Trophoblast cell (in vitro differentiated cells and primary cell): ENCODE measurements around the gene GTF3C1.

Experiments used
- DNase-seq, 2 donors: peaks; one replicate each; pipeline ENCODE4 v3.0.0-alpha.2; 2016
- H2AFZ ChIP-seq: 2 replicates; pipeline ENCODE4 v1.6.1; 2013; ENCODE audit warnings: low read length, moderate library complexity, mild to moderate bottlenecking; ENCODE audit not compliant: insufficient read depth, poor library complexity
- H2AK5ac ChIP-seq: 2 replicates; pipeline ENCODE4 v1.6.1; 2013; ENCODE audit warnings: mild to moderate bottlenecking, low read length
- H2BK120ac ChIP-seq: 2 replicates; pipeline ENCODE4 v1.6.1; 2013; ENCODE audit warnings: low read length, mild to moderate bottlenecking, moderate library complexity; ENCODE audit not compliant: insufficient read depth, poor library complexity
- H2BK12ac ChIP-seq: 2 replicates; pipeline ENCODE4 v1.6.1; 2013; ENCODE audit warnings: mild to moderate bottlenecking, low read length, moderate library complexity
- H2BK5ac ChIP-seq: 2 replicates; pipeline ENCODE4 v1.6.1; 2013; ENCODE audit warnings: low read length, low read depth, moderate library complexity, mild to moderate bottlenecking; ENCODE audit not compliant: poor library complexity
- H3K14ac ChIP-seq: 2 replicates; pipeline ENCODE4 v1.6.1; 2013; ENCODE audit warnings: mild to moderate bottlenecking, low read length
- H3K18ac ChIP-seq: 2 replicates; pipeline ENCODE4 v1.6.1; 2013; ENCODE audit warnings: mild to moderate bottlenecking, low read length
- H3K23ac ChIP-seq: 2 replicates; pipeline ENCODE4 v1.6.1; 2013; ENCODE audit warnings: low read length
- H3K27ac ChIP-seq: 2 replicates; pipeline ENCODE4 v1.5.1; 2013; ENCODE audit warnings: low read depth, mild to moderate bottlenecking, inconsistent platforms, low read length, moderate library complexity
- H3K27me3 ChIP-seq: 2 replicates; pipeline ENCODE4 v1.6.1; 2013; ENCODE audit warnings: inconsistent platforms, mild to moderate bottlenecking, low read length, moderate library complexity; ENCODE audit not compliant: insufficient read depth
- H3K36me3 ChIP-seq, 2 experiments: 1 replicate in 1 of 2; 2 replicates in 1 of 2; pipeline ENCODE4 v1.6.1; 2013; ENCODE audit warnings: low read length in 2 of 2, mild to moderate bottlenecking in 2 of 2, moderate library complexity in 1 of 2; ENCODE audit not compliant: insufficient read depth in 2 of 2, control insufficient read depth in 1 of 2
- H3K4ac ChIP-seq: 2 replicates; pipeline ENCODE4 v1.6.1; 2013; ENCODE audit warnings: low read depth, mild to moderate bottlenecking, low read length, moderate library complexity
- H3K4me1 ChIP-seq, 2 experiments: 1 replicate in 1 of 2; 2 replicates in 1 of 2; pipeline ENCODE4 v1.6.1; 2013; ENCODE audit warnings: low read length in 2 of 2, mild to moderate bottlenecking in 2 of 2, moderate library complexity in 1 of 2; ENCODE audit not compliant: insufficient read depth in 2 of 2, control insufficient read depth in 1 of 2
- H3K4me2 ChIP-seq: 2 replicates; pipeline ENCODE4 v1.6.1; 2013; ENCODE audit warnings: inconsistent platforms, mild to moderate bottlenecking, low read length, moderate library complexity
- H3K4me3 ChIP-seq: 2 replicates; pipeline ENCODE4 v1.5.1; 2013; ENCODE audit warnings: mild to moderate bottlenecking, low read depth, low read length, inconsistent platforms
- H3K79me1 ChIP-seq: one replicate; pipeline ENCODE4 v1.6.1; 2013; ENCODE audit warnings: low read length
- H3K79me2 ChIP-seq: 2 replicates; pipeline ENCODE4 v1.6.1; 2013; ENCODE audit warnings: low read length, mild to moderate bottlenecking; ENCODE audit not compliant: control insufficient read depth, insufficient read depth, poor library complexity
- H3K9ac ChIP-seq: 2 replicates; pipeline ENCODE4 v1.6.1; 2013; ENCODE audit warnings: mild to moderate bottlenecking, low read length
- H3K9me3 ChIP-seq: 2 replicates; pipeline ENCODE4 v1.6.1; 2013; ENCODE audit warnings: low read depth, mild to moderate bottlenecking, control low read depth, inconsistent platforms, low read length; ENCODE audit not compliant: insufficient read depth
- H4K12ac ChIP-seq: 2 replicates; pipeline ENCODE4 v1.6.1; 2013; ENCODE audit warnings: low read depth, mild to moderate bottlenecking, low read length, moderate library complexity
- H4K8ac ChIP-seq: 2 replicates; pipeline ENCODE4 v1.6.1; 2013; ENCODE audit warnings: low read depth, mild to moderate bottlenecking, low read length, moderate library complexity
- H4K91ac ChIP-seq: one replicate; pipeline ENCODE4 v1.6.1; 2013; ENCODE audit warnings: low read depth, mild to moderate bottlenecking, low read length, moderate library complexity
- WGBS: extraction: QIAGEN DNeasy Blood & Tissue Kit; methylation state at CpG from one replicate; pipeline ENCODE4 v1.1.7; 2013; ENCODE audit warnings: missing lambda C conversion rate; ENCODE audit not compliant: insufficient read length, insufficient coverage; ENCODE audit errors: extremely low coverage; 5-methylcytosine and 5-hydroxymethylcytosine counted together

Gene GTF3C1

GRCh38 chr16:27583634-27584033 lies 33.9 kb upstream of the GTF3C1 start:
- peaks cover 14% of the 10 kb centered on the region in 2 experiments for H3K4me1 ChIP-seq
- no peak overlapping the region for H4K8ac ChIP-seq
- no peaks in the 10 kb centered on the region for H3K27me3 ChIP-seq
- no peak for DNase-seq
- no peak overlapping the region for H3K4me2 ChIP-seq
- H3K4me3 ChIP-seq = no peak overlapping the region
- no peak overlapping the region for H3K4ac ChIP-seq
- no peak overlapping the region for H2AFZ ChIP-seq
- H3K14ac ChIP-seq = no peak overlapping the region
- no peak overlapping the region for H3K23ac ChIP-seq
- H3K9me3 ChIP-seq = no peaks in the 10 kb centered on the region
- peaks cover 3% of the 10 kb centered on the region for H3K79me1 ChIP-seq
- H2BK12ac ChIP-seq = no peak overlapping the region
- H3K79me2 ChIP-seq = no peaks in the 10 kb centered on the region
- H3K27ac ChIP-seq = no peak overlapping the region
- H2BK5ac ChIP-seq = no peak overlapping the region
- no CpG with 5 or more reads among the region's 1 CpG for WGBS
- H3K18ac ChIP-seq = no peak overlapping the region
- H3K9ac ChIP-seq = no peak overlapping the region
- no peak overlapping the region for H4K91ac ChIP-seq
- H2BK120ac ChIP-seq = no peak overlapping the region
- no peak overlapping the region for H2AK5ac ChIP-seq
- H4K12ac ChIP-seq = no peak overlapping the region
- peaks cover 0 to 3% of the 10 kb centered on the region in 2 experiments for H3K36me3 ChIP-seq

GRCh38 chr16:27582883-27583282 lies 33.2 kb upstream of the GTF3C1 start:
- no peak overlapping the region for H4K91ac ChIP-seq
- H3K4me2 ChIP-seq = no peak overlapping the region
- no CpG with 5 or more reads among the region's 2 CpGs for WGBS
- peaks cover 0 to 3% of the 10 kb centered on the region in 2 experiments for H3K36me3 ChIP-seq
- peaks cover 8% of the 10 kb centered on the region for H3K79me1 ChIP-seq
- no peak overlapping the region for H3K9ac ChIP-seq
- no peaks in the 10 kb centered on the region for H3K27me3 ChIP-seq
- H2AFZ ChIP-seq = no peak overlapping the region
- no peaks in the 10 kb centered on the region for H3K9me3 ChIP-seq
- peaks cover 20% of the 10 kb centered on the region in 2 experiments for H3K4me1 ChIP-seq
- H2BK120ac ChIP-seq = no peak overlapping the region
- no peak overlapping the region for H3K4me3 ChIP-seq
- no peak overlapping the region for H4K8ac ChIP-seq
- H2AK5ac ChIP-seq = no peak overlapping the region
- H2BK5ac ChIP-seq = no peak overlapping the region
- H3K18ac ChIP-seq = no peak overlapping the region
- no peak for DNase-seq
- no peaks in the 10 kb centered on the region for H3K79me2 ChIP-seq
- no peak overlapping the region for H3K4ac ChIP-seq
- H3K27ac ChIP-seq = no peak overlapping the region
- H3K14ac ChIP-seq = no peak overlapping the region
- H3K23ac ChIP-seq = no peak overlapping the region
- no peak overlapping the region for H4K12ac ChIP-seq
- no peak overlapping the region for H2BK12ac ChIP-seq

GRCh38 chr16:27579087-27579980 lies 29.6 kb upstream of the GTF3C1 start:
- no peaks in the 10 kb centered on the region for H3K9me3 ChIP-seq
- peak overlapping the region; percentile 55 for H3K27ac ChIP-seq
- DNase-seq = peak; percentile 91 to 98
- H3K27me3 ChIP-seq = no peaks in the 10 kb centered on the region
- peaks cover 8% of the 10 kb centered on the region for H3K79me1 ChIP-seq
- H2AFZ ChIP-seq = no peak overlapping the region
- H3K23ac ChIP-seq = no peak overlapping the region
- peak overlapping the region; percentile 80 for H2BK12ac ChIP-seq
- H2AK5ac ChIP-seq = peak overlapping the region; percentile 49
- H2BK5ac ChIP-seq = peak overlapping the region; percentile 78
- H3K4me2 ChIP-seq = peak overlapping the region; percentile 17
- peak overlapping the region; percentile 64 for H3K14ac ChIP-seq
- no peak overlapping the region for H4K8ac ChIP-seq
- no CpG with 5 or more reads among the region's 4 CpGs for WGBS
- H3K4me1 ChIP-seq = peaks cover 20% of the 10 kb centered on the region in 2 experiments
- H3K18ac ChIP-seq = peak overlapping the region; percentile 89
- H4K12ac ChIP-seq = no peak overlapping the region
- peak overlapping the region; percentile 55 for H2BK120ac ChIP-seq
- H3K79me2 ChIP-seq = no peaks in the 10 kb centered on the region
- H3K9ac ChIP-seq = no peak overlapping the region
- no peak overlapping the region for H3K4ac ChIP-seq
- no peak overlapping the region for H3K4me3 ChIP-seq
- peaks cover 2 to 3% of the 10 kb centered on the region in 2 experiments for H3K36me3 ChIP-seq
- peak overlapping the region; percentile 70 for H4K91ac ChIP-seq

GRCh38 chr16:27576729-27577128 lies 27.0 kb upstream of the GTF3C1 start:
- H2BK120ac ChIP-seq = no peak overlapping the region
- H3K27ac ChIP-seq = no peak overlapping the region
- no peak overlapping the region for H3K14ac ChIP-seq
- H2BK12ac ChIP-seq = no peak overlapping the region
- H2BK5ac ChIP-seq = no peak overlapping the region
- H4K8ac ChIP-seq = no peak overlapping the region
- H3K79me1 ChIP-seq = peaks cover 8% of the 10 kb centered on the region
- H2AFZ ChIP-seq = no peak overlapping the region
- no peaks in the 10 kb centered on the region for H3K79me2 ChIP-seq
- no peaks in the 10 kb centered on the region for H3K9me3 ChIP-seq
- peaks cover 2 to 3% of the 10 kb centered on the region in 2 experiments for H3K36me3 ChIP-seq
- H2AK5ac ChIP-seq = no peak overlapping the region
- no peak overlapping the region for H3K23ac ChIP-seq
- WGBS = no CpG with 5 or more reads among the region's 5 CpGs
- H4K91ac ChIP-seq = no peak overlapping the region
- H3K4me2 ChIP-seq = no peak overlapping the region
- DNase-seq = no peak
- no peak overlapping the region for H3K4me3 ChIP-seq
- H3K27me3 ChIP-seq = no peaks in the 10 kb centered on the region
- no peak overlapping the region for H3K4ac ChIP-seq
- H3K4me1 ChIP-seq = peaks cover 20% of the 10 kb centered on the region in 2 experiments
- H3K9ac ChIP-seq = no peak overlapping the region
- no peak overlapping the region for H4K12ac ChIP-seq
- H3K18ac ChIP-seq = no peak overlapping the region
